Ascending aorta (tissue), 2 donors: Measurements from ENCODE around the gene TCF4. TPM values are rescaled to one million over a fixed set of nuclear protein-coding genes. Genes with fewer than 3 reads are reported as not detected.

Source experiments
- DNase-seq, 2 donors: peaks; one replicate each; pipeline ENCODE4 v3.0.0-alpha.2; 2019; ENCODE audit warnings: low spot score in 2 of 2
- H3K27ac ChIP-seq, 2 donors: fragments of 200-600 bp; sonication (generic); one replicate each; pipeline ENCODE4 v1.5.1; 2016 to 2017; ENCODE audit warnings: mild to moderate bottlenecking in 1 of 2
- H3K27me3 ChIP-seq: fragments of 200-600 bp; sonication (generic); one replicate; pipeline ENCODE4 v1.5.1; 2017
- H3K36me3 ChIP-seq, 2 donors: fragments of 200-600 bp; sonication (generic); one replicate each; pipeline ENCODE4 v1.5.1; 2016
- H3K4me1 ChIP-seq, 2 donors: fragments of 200-600 bp; sonication (generic); one replicate each; pipeline ENCODE4 v1.5.1; 2016 to 2017; ENCODE audit warnings: mild to moderate bottlenecking in 1 of 2
- H3K4me3 ChIP-seq, 2 donors: fragments of 200-600 bp; sonication (generic); one replicate each; pipeline ENCODE4 v1.5.1; 2016 to 2017; ENCODE audit warnings: mild to moderate bottlenecking in 1 of 2
- H3K9me3 ChIP-seq, 2 donors: fragments of 200-600 bp; sonication (generic); one replicate each; pipeline ENCODE4 v1.5.1; 2016
- CTCF ChIP-seq, 3 experiments: fragments of 200-600 bp in 2 of 3; fragments of 450-650 bp in 1 of 3; sonication (generic) in 2 of 3; IDR thresholded peaks; one replicate each; pipeline ENCODE4 v1.5.1; 2016 to 2019; ENCODE audit warnings: antibody characterized with exemption in 3 of 3, mild to moderate bottlenecking in 1 of 3, moderate library complexity in 1 of 3
- intact Hi-C: fragments of 100-400 bp; cut with DNase I; formaldehyde crosslinking; loops from one replicate; pipeline ENCODE4 v1.15.1; 2023
- total RNA-seq: library from RNA; depleted of rRNA; stranded (reverse); fragments of >200 nt; gene quantifications from one replicate; pipeline ENCODE4 v1.1.0, GENCODE V29; 2016

The TCF4 gene
- total RNA-seq, 1 donor from 2014 or later: 180 TPM

GRCh38 chr18:55585065-55585919 is 2.7 kb downstream of the TCF4 start:
- TF ChIP-seq CTCF (IDR thresholded peaks at IDR 0.05): no peak
- no peaks in the 10 kb centered on the region for H3K9me3 ChIP-seq
- peaks cover 3 to 6% of the 10 kb centered on the region in 2 donors for H3K4me1 ChIP-seq
- peak overlapping the region; percentile 69 to 96 for H3K4me3 ChIP-seq
- intact Hi-C loops: loop anchor here (5.0 kb wide), 5 partner anchors 108 to 1067 kb away; partner anchors contain the start of gene WDR7
- no peaks in the 10 kb centered on the region for H3K27me3 ChIP-seq
- H3K36me3 ChIP-seq: no peaks in the 10 kb centered on the region
- H3K27ac ChIP-seq: peak overlapping the region; percentile 60 to 89
- no peak for DNase-seq

GRCh38 chr18:55584201-55584600 is 3.8 kb downstream of the TCF4 start:
- Histone ChIP-seq H3K27ac (no peak overlapping the region), H3K9me3 (no peaks in the 10 kb centered on the region), H3K4me3 (no peak overlapping the region), H3K4me1 (peaks cover 0 to 6% of the 10 kb centered on the region in 2 donors), H3K27me3 (no peaks in the 10 kb centered on the region), H3K36me3 (no peaks in the 10 kb centered on the region)
- no peak for DNase-seq
- no peak for TF ChIP-seq CTCF (IDR thresholded peaks at IDR 0.05)
- intact Hi-C loops: no loop called here

- DNase-seq: no peak
- intact Hi-C loops: no loop called here
- Histone ChIP-seq H3K27ac (no peak overlapping the region), H3K4me3 (no peak overlapping the region), H3K4me1 (peaks cover 0 to 6% of the 10 kb centered on the region in 2 donors), H3K9me3 (no peaks in the 10 kb centered on the region), H3K27me3 (no peaks in the 10 kb centered on the region), H3K36me3 (no peaks in the 10 kb centered on the region)
- TF ChIP-seq CTCF (IDR thresholded peaks at IDR 0.05): no peak
Measured at GRCh38 chr18:55582325-55582724, 5.7 kb downstream of the TCF4 start.

GRCh38 chr18:55579501-55580270 is 8.3 kb downstream of the TCF4 start:
- H3K4me1 ChIP-seq: peaks cover 0 to under 1% of the 10 kb centered on the region in 2 donors
- no peak overlapping the region for H3K4me3 ChIP-seq

More at GRCh38 chr18:55579501-55580270, 8.3 kb downstream of the TCF4 start:
- H3K27me3 ChIP-seq: no peaks in the 10 kb centered on the region
- no peaks in the 10 kb centered on the region for H3K9me3 ChIP-seq
- H3K27ac ChIP-seq: no peak overlapping the region
- intact Hi-C loops: no loop called here
- TF ChIP-seq CTCF (IDR thresholded peaks at IDR 0.05): no peak
- DNase-seq: no peak
- no peaks in the 10 kb centered on the region for H3K36me3 ChIP-seq
